H1 (cell line): ENCODE measurements around the gene KRT8. TPM values are rescaled to one million over a fixed set of nuclear protein-coding genes. Genes with fewer than 3 reads are reported as not detected.

Experiments used
- CTCF ChIA-PET: fragments of 300-600 bp; sonication (Branson Sonifier 250); formaldehyde crosslinking; loops from one replicate; lab custom pipeline; 2021; ENCODE audit not compliant: partially characterized antibody; lab: Charles Lee
- POLR2A ChIA-PET: fragments of 300-600 bp; sonication (Branson Sonifier 250); formaldehyde crosslinking; loops from one replicate; lab custom pipeline; 2021; ENCODE audit warnings: inconsistent platforms; ENCODE audit not compliant: partially characterized antibody; lab: Charles Lee
- DNase-seq, 2 experiments: peaks; one replicate each; pipeline versions ENCODE4 v3.0.0 to v3.0.0-alpha.2; 2010 to 2022; ENCODE audit warnings: low spot score in 2 of 2, low read depth in 1 of 2, mixed read lengths in 1 of 2
- FAIRE-seq: peaks from 2 replicates; lab custom pipeline; 2011; peaks lifted over from hg19 to GRCh38; lab: Jason Lieb, UNC
- H2AFZ ChIP-seq: 2 replicates; pipeline ENCODE4 v1.8.1; 2012; ENCODE audit warnings: low read length, inconsistent platforms
- H2AK5ac ChIP-seq: 2 replicates; pipeline ENCODE4 v1.6.1; 2013; ENCODE audit warnings: low read depth, low read length
- H2BK120ac ChIP-seq: replicated peaks from 2 replicates; pipeline ENCODE3; 2013; ENCODE audit warnings: low read depth, low read length, inconsistent platforms
- H2BK12ac ChIP-seq: 2 replicates; pipeline ENCODE4 v1.6.1; 2013; ENCODE audit warnings: low read depth, low read length
- H2BK15ac ChIP-seq: 2 replicates; pipeline ENCODE4 v1.6.1; 2013; ENCODE audit warnings: low read length
- H2BK20ac ChIP-seq: 2 replicates; pipeline ENCODE4 v1.6.1; 2013; ENCODE audit warnings: low read length
- H2BK5ac ChIP-seq: 2 replicates; pipeline ENCODE4 v1.6.1; 2013; ENCODE audit warnings: low read depth, low read length
- H3K14ac ChIP-seq: 2 replicates; pipeline ENCODE4 v1.6.1; 2013; ENCODE audit warnings: inconsistent platforms; ENCODE audit not compliant: insufficient read length
- H3K18ac ChIP-seq: 2 replicates; pipeline ENCODE4 v1.6.1; 2013; ENCODE audit warnings: low read length; ENCODE audit errors: extremely low read depth
- H3K23ac ChIP-seq: 2 replicates; pipeline ENCODE4 v1.6.1; 2013; ENCODE audit warnings: inconsistent platforms; ENCODE audit not compliant: insufficient read length
- H3K23me2 ChIP-seq: 2 replicates; pipeline ENCODE4 v1.6.1; 2013; ENCODE audit warnings: low read depth, low read length
- H3K27ac ChIP-seq: 2 replicates; pipeline ENCODE4 v1.6.1; 2011; ENCODE audit warnings: low read depth, low read length, inconsistent platforms
- H3K27me3 ChIP-seq, 4 experiments: replicated peaks in 1 of 4; 1 replicate in 1 of 4; 2 replicates in 3 of 4; pipeline versions ENCODE4 v1.6.1 to v1.8.1; 2011 to 2013; ENCODE audit warnings: low read length in 3 of 4, mild to moderate bottlenecking in 3 of 4, inconsistent platforms in 2 of 4, mixed read lengths in 2 of 4, moderate library complexity in 1 of 4; ENCODE audit not compliant: control insufficient read depth in 3 of 4, insufficient read depth in 3 of 4; ENCODE audit errors: extremely low read depth in 1 of 4
- H3K36me3 ChIP-seq, 4 experiments: 2 replicates each; pipeline versions ENCODE4 v1.6.1 to v1.8.1; 2011 to 2013; ENCODE audit warnings: mild to moderate bottlenecking in 4 of 4, low read length in 3 of 4, moderate library complexity in 2 of 4, control low read depth in 1 of 4, inconsistent platforms in 1 of 4; ENCODE audit not compliant: insufficient read depth in 4 of 4, control insufficient read depth in 2 of 4
- H3K4ac ChIP-seq: replicated peaks from 2 replicates; pipeline ENCODE3; 2013; ENCODE audit warnings: low read length, low read depth, mixed read lengths, inconsistent platforms; ENCODE audit not compliant: insufficient read length
- H3K4me1 ChIP-seq, 4 experiments: replicated peaks in 1 of 4; 1 replicate in 1 of 4; 2 replicates in 3 of 4; pipeline versions ENCODE4 v1.6.1 to v1.8.1; 2011 to 2013; ENCODE audit warnings: low read length in 3 of 4, inconsistent platforms in 2 of 4, mixed read lengths in 1 of 4; ENCODE audit not compliant: insufficient read depth in 4 of 4, control insufficient read depth in 3 of 4
- H3K4me2 ChIP-seq, 2 experiments: 2 replicates each; pipeline versions ENCODE4 v1.6.1 to v1.8.1; 2011 to 2013; ENCODE audit warnings: low read depth in 2 of 2, low read length in 2 of 2, control low read depth in 1 of 2, inconsistent platforms in 1 of 2, mild to moderate bottlenecking in 1 of 2; ENCODE audit not compliant: insufficient read depth in 1 of 2
- H3K4me3 ChIP-seq, 4 experiments: fragments of 200-600, 300-600 bp in 1 of 4; sonication (generic), shearing (Covaris generic), sonication (Bioruptor Twin) in 1 of 4; 2 replicates each; pipeline versions ENCODE4 v1.5.1 to v1.8.1; 2011 to 2016; ENCODE audit warnings: low read length in 4 of 4, low read depth in 3 of 4, control low read depth in 2 of 4, inconsistent platforms in 2 of 4, mild to moderate bottlenecking in 2 of 4, mixed read lengths in 1 of 4, moderate library complexity in 1 of 4; ENCODE audit not compliant: insufficient read depth in 2 of 4; ENCODE audit errors: extremely low read depth in 1 of 4
- H3K56ac ChIP-seq: replicated peaks from 2 replicates; pipeline ENCODE3; 2013; ENCODE audit warnings: low read depth, mild to moderate bottlenecking, mixed read lengths, low read length, inconsistent platforms; ENCODE audit not compliant: insufficient read length
- H3K79me1 ChIP-seq: 2 replicates; pipeline ENCODE4 v1.6.1; 2013; ENCODE audit warnings: low read depth, low read length, control low read depth
- H3K79me2 ChIP-seq, 2 experiments: 2 replicates each; pipeline versions ENCODE4 v1.6.1 to v1.8.1; 2012 to 2013; ENCODE audit warnings: low read length in 2 of 2, mild to moderate bottlenecking in 2 of 2, inconsistent platforms in 1 of 2; ENCODE audit not compliant: insufficient read depth in 2 of 2, control insufficient read depth in 1 of 2
- H3K9ac ChIP-seq, 4 experiments: replicated peaks in 1 of 4; 1 replicate in 1 of 4; 2 replicates in 3 of 4; pipeline versions ENCODE4 v1.6.1 to v1.8.1; 2011 to 2013; ENCODE audit warnings: low read depth in 3 of 4, low read length in 3 of 4, control low read depth in 2 of 4, mild to moderate bottlenecking in 2 of 4, moderate library complexity in 2 of 4, inconsistent platforms in 1 of 4; ENCODE audit errors: extremely low read depth in 1 of 4
- H3K9me3 ChIP-seq, 2 experiments: 2 replicates each; pipeline versions ENCODE4 v1.6.1 to v1.8.1; 2012 to 2013; ENCODE audit warnings: mild to moderate bottlenecking in 2 of 2, moderate library complexity in 2 of 2, control low read depth in 1 of 2, inconsistent platforms in 1 of 2, low read depth in 1 of 2, low read length in 1 of 2, mixed read lengths in 1 of 2; ENCODE audit not compliant: insufficient read depth in 2 of 2
- H4K20me1 ChIP-seq, 2 experiments: replicated peaks in 1 of 2; 2 replicates each; pipeline versions ENCODE3 to v1.8.1; 2011 to 2013; ENCODE audit warnings: inconsistent platforms in 2 of 2, low read length in 2 of 2, mild to moderate bottlenecking in 1 of 2; ENCODE audit not compliant: insufficient read depth in 2 of 2, control insufficient read depth in 1 of 2
- H4K5ac ChIP-seq: 2 replicates; pipeline ENCODE4 v1.6.1; 2013; ENCODE audit warnings: low read length, low read depth, mixed read lengths, inconsistent platforms; ENCODE audit not compliant: insufficient read length
- H4K8ac ChIP-seq: 2 replicates; pipeline ENCODE4 v1.8.0; 2013; ENCODE audit warnings: mild to moderate bottlenecking, moderate library complexity, low read length, inconsistent platforms; ENCODE audit not compliant: insufficient read depth; ENCODE audit errors: extremely low read depth
- H4K91ac ChIP-seq: replicated peaks from 2 replicates; pipeline ENCODE3; 2013; ENCODE audit warnings: low read length, mixed read lengths, inconsistent platforms; ENCODE audit not compliant: insufficient read length
- CHD2 ChIP-seq: IDR thresholded peaks from 2 replicates; pipeline ENCODE4 v1.6.1; 2012; ENCODE audit warnings: low read length, improper control_type of control experiment
- EGR1 ChIP-seq: IDR thresholded peaks from 2 replicates; pipeline ENCODE4 v1.6.1; 2011; ENCODE audit warnings: low read depth, low read length, borderline replicate concordance
- EP300 ChIP-seq, 2 experiments: IDR thresholded peaks; 1 replicate in 1 of 2; 2 replicates in 1 of 2; pipeline ENCODE4 v1.6.1; 2011 to 2012; ENCODE audit warnings: low read depth in 2 of 2, low read length in 2 of 2, mild to moderate bottlenecking in 2 of 2, borderline replicate concordance in 1 of 2, inconsistent platforms in 1 of 2, moderate library complexity in 1 of 2
- JUN ChIP-seq: IDR thresholded peaks from 2 replicates; pipeline ENCODE4 v1.6.1; 2011; ENCODE audit warnings: low read depth, mild to moderate bottlenecking, improper control_type of control experiment, low read length
- KDM4A ChIP-seq: IDR thresholded peaks from one replicate; pipeline ENCODE4 v1.7.1; 2012; ENCODE audit warnings: low read depth, mild to moderate bottlenecking, moderate library complexity, low read length, inconsistent platforms; ENCODE audit not compliant: severe bottlenecking
- MAFK ChIP-seq: IDR thresholded peaks from 2 replicates; pipeline ENCODE4 v1.6.1; 2012; ENCODE audit warnings: low read depth, mild to moderate bottlenecking, improper control_type of control experiment, low read length
- MAX ChIP-seq: IDR thresholded peaks from 2 replicates; pipeline ENCODE4 v1.6.1; 2012; ENCODE audit warnings: inconsistent platforms
- POU5F1 ChIP-seq: IDR thresholded peaks from 2 replicates; pipeline ENCODE4 v1.6.1; 2011; ENCODE audit warnings: low read depth, mild to moderate bottlenecking, low read length, moderate library complexity
- RAD21 ChIP-seq, 2 experiments: IDR thresholded peaks in 1 of 2; conservative IDR thresholded peaks in 1 of 2; 2 replicates each; pipeline ENCODE4 v1.6.1; 2011; ENCODE audit warnings: low read depth in 2 of 2, low read length in 2 of 2, improper control_type of control experiment in 1 of 2, inconsistent platforms in 1 of 2, mild to moderate bottlenecking in 1 of 2, moderate library complexity in 1 of 2
- SP1 ChIP-seq: IDR thresholded peaks from 2 replicates; pipeline ENCODE4 v1.6.1; 2011; ENCODE audit warnings: low read depth, low read length
- YY1 ChIP-seq: IDR thresholded peaks from 2 replicates; pipeline ENCODE4 v1.6.1; 2011; ENCODE audit warnings: low read depth, mild to moderate bottlenecking, low read length
- WGBS, 2 experiments: shearing (Covaris generic) in 1 of 2; methylation state at CpG; one replicate each; pipeline versions ENCODE4 v1.1.6 to v1.1.7; 2013 to 2015; ENCODE audit warnings: low lambda C conversion rate in 2 of 2, mixed read lengths in 2 of 2, inconsistent platforms in 1 of 2, low coverage in 1 of 2, missing lambda C conversion rate in 1 of 2; ENCODE audit not compliant: insufficient replicate concordance in 2 of 2, insufficient coverage in 1 of 2, insufficient read length in 1 of 2; ENCODE audit errors: extremely low coverage in 1 of 2, missing lambda C conversion rate in 1 of 2; 5-methylcytosine and 5-hydroxymethylcytosine counted together
- polyA plus RNA-seq, 7 experiments: library from polyadenylated mRNA; depleted of rRNA in 3 of 7; stranded (reverse) in 5 of 7; unstranded in 2 of 7; fragments of >200 nt in 5 of 7; fragments of 200-250 nt in 2 of 7; gene quantifications; 1 replicate in 5 of 7; 2 replicates in 1 of 7; 4 replicates in 1 of 7; pipeline versions ENCODE4 v1.2.1 to v1.2.3, GENCODE V29; 2011 to 2013; ENCODE audit warnings: missing spikeins in 2 of 7, mixed read lengths in 2 of 7
- total RNA-seq: library from RNA; stranded (reverse); fragmentation: NEBNext Ultra II Directional; extraction: Animal tissue kit (Norgen Biotek cat#: 25700); gene quantifications from 2 replicates; pipeline ENCODE4 v1.2.1, GENCODE V29; 2021

The KRT8 gene
- total and polyA plus RNA-seq, 2 of the 8 experiments (the other 6 are each of a cell fraction or from before 2014, with no cell fraction given): 280 to 290 TPM

- no peak overlapping the region; the same call in 1 of the 2 replicates for H2BK15ac ChIP-seq
- H3K79me2 ChIP-seq: no peaks in the 10 kb centered on the region
- no peak overlapping the region for H3K4me2 ChIP-seq
- no peaks in the 10 kb centered on the region; a peak in 4 of 7 replicates for H3K4me1 ChIP-seq
- no peak overlapping the region for H4K91ac ChIP-seq
- no peak overlapping the region for H3K23ac ChIP-seq
- H4K20me1 ChIP-seq: peaks cover 0 to 1% of the 10 kb centered on the region in 2 experiments
- FAIRE-seq (no peak), DNase-seq (peak in 1 of 2 experiments; percentile 98)
- peaks cover 5% of the 10 kb centered on the region; the same call in 1 of the 2 replicates for H3K23me2 ChIP-seq
- H3K14ac ChIP-seq: no peak overlapping the region
- no peaks in the 10 kb centered on the region for H3K36me3 ChIP-seq
- H3K18ac ChIP-seq: no peak overlapping the region
- H2BK120ac ChIP-seq: no peak overlapping the region
- H2AK5ac ChIP-seq: no peak overlapping the region
- no peak overlapping the region for H3K9ac ChIP-seq
- no peak overlapping the region for H3K4me3 ChIP-seq
- no peak overlapping the region for H2AFZ ChIP-seq
- ChIA-PET POLR2A (no interaction called here), CTCF (interaction anchor here (0.6 to 22.2 kb wide), 76 partner anchors 9 to 731 kb away, joined by 3 to 502 read pairs (median 4); partner anchors contain the start of genes KRT3 and KRT73)
- H3K27me3 ChIP-seq: peaks cover 0 to 22% (median 12%) of the 10 kb centered on the region in 4 experiments; a peak in 5 of 7 replicates
- no peak overlapping the region for H3K56ac ChIP-seq
- no peak overlapping the region for H4K8ac ChIP-seq
- no peak overlapping the region for H2BK12ac ChIP-seq
- 36% methylated on average over 14 of the region's 14 CpGs; no CpG with 5 or more reads in 1 of the 2 experiments for WGBS, 2 experiments
- no peak overlapping the region for H3K4ac ChIP-seq
- no peaks in the 10 kb centered on the region for H3K9me3 ChIP-seq
- no peak overlapping the region for H2BK20ac ChIP-seq
- H3K79me1 ChIP-seq: no peaks in the 10 kb centered on the region
- no peak overlapping the region for H4K5ac ChIP-seq
- H3K27ac ChIP-seq: no peak overlapping the region
- H2BK5ac ChIP-seq: no peak overlapping the region
- TF ChIP-seq JUN (no peak), CHD2 (no peak), SP1 (no peak), MAX (no peak), POU5F1 (no peak), KDM4A (no peak), MAFK (no peak), RAD21 (IDR thresholded peaks at IDR 0.05 in 1 of 2, conservative IDR thresholded peaks at IDR 0.05 in 1 of 2; ENCODE audit: low read depth in 2 of 2, low read length in 2 of 2) (peak; percentile 96 to 98), EP300 (IDR thresholded peaks at IDR 0.05; ENCODE audit: borderline replicate concordance in 1 of 2, low read depth in 2 of 2, low read length in 2 of 2) (no peak), EGR1 (no peak), YY1 (0 out of 2 replicates have a peak, but pooled peaks have one; percentile 18)
Measured at GRCh38 chr12:52870361-52871290, 34.2 kb downstream of the KRT8 start.
